SH-SY5Y (cell line): ENCODE measurements around the gene SLC6A18.

Experiments
- GATA2 ChIP-seq: IDR thresholded peaks from 2 replicates; pipeline ENCODE4 v1.6.1; 2011; ENCODE audit warnings: mild to moderate bottlenecking, low read depth, low read length
- GATA3 ChIP-seq: IDR thresholded peaks from 2 replicates; pipeline ENCODE4 v1.6.1; 2011; ENCODE audit warnings: low read depth, mild to moderate bottlenecking, low read length, moderate library complexity

- TF ChIP-seq GATA2 (no peak), GATA3 (no peak)
These were observed 47.0 kb downstream of the SLC6A18 start for GRCh38 chr5:1272201-1272600.
